HS-27A (cell line): ENCODE measurements around the gene NEXMIF.
"Not testable (repeated sequence)": the region's sequence is repeated elsewhere in the genome, so short reads cannot be mapped to it uniquely, and the experiment has no call there.

Experiments
- DNase-seq: peaks from one replicate; pipeline ENCODE4 v3.0.0-alpha.2; 2012; ENCODE audit warnings: low read depth, missing footprints

The NEXMIF gene

DNA sequence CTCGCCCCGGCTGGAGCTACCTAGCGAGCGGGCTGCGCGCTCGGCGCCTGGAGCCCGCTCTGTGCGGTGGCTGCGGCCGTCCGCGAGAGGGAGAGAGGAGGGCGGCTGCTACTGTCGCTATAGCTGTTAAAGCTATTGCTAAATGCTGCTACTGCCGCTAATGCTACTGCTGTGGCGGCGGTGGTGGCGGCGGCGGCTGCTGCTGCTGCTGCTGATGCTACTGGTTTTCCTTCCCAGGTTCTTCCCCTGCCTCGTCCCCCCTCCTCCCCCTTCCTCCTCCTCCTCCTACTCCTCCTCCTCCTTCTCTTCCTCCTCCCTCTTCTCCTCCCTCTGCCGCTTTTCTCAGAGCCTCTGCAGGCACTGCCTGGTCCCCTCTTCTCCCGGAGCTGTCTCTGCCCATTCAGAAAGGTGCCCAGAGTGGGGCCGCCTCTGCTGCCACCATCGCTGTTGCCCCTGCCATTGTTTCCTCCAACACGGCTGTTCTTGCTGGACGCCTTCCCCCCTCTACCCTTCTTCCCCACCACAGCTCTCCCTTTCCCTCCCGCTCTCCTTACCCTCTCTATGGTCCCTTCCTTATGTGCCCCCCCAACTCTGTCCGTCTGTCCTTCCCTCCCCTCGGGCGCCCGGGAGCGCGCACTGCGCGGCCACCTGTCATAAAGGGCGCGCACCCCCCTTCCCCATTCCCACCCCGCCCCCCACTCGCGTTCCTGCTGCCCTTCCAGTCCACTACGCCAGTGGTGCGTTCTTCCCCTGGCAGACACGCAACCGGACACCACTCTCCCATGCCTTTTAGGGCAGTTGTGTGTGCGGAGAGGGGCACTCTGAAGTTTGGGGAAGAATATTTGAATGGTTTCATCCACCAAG is at the start of gene NEXMIF:
Gene NEXMIF, minus strand, starts transcription at position 228 of the 864 bp plus-strand sequence.
- no peak for DNase-seq

DNA sequence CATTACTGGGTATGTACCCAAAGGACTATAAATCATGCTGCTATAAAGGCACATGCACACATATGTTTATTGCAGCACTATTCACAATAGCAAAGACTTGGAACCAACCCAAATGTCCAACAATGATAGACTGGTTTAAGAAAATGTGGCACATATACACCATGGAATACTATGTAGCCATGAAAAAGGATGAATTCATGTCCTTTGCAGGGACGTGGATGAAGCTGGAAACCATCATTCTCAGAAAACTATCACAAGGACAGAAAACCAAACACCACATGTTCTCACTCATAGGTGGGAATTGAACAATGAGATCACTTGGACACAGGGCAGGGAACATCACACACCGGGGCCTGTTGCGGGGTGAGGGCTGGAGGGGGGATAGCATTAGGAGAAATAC is 36.7 kb upstream of the NEXMIF start:
- DNase-seq, result not testable (repeated sequence)

GRCh38 chrX:74949717-74950116 is 24.5 kb upstream of the NEXMIF start:
- no peak for DNase-seq

GRCh38 chrX:74940414-74940813 is 15.2 kb upstream of the NEXMIF start:
- no peak for DNase-seq

- no peak for DNase-seq
Measured at GRCh38 chrX:74931214-74931613, 6.0 kb upstream of the NEXMIF start.

DNA sequence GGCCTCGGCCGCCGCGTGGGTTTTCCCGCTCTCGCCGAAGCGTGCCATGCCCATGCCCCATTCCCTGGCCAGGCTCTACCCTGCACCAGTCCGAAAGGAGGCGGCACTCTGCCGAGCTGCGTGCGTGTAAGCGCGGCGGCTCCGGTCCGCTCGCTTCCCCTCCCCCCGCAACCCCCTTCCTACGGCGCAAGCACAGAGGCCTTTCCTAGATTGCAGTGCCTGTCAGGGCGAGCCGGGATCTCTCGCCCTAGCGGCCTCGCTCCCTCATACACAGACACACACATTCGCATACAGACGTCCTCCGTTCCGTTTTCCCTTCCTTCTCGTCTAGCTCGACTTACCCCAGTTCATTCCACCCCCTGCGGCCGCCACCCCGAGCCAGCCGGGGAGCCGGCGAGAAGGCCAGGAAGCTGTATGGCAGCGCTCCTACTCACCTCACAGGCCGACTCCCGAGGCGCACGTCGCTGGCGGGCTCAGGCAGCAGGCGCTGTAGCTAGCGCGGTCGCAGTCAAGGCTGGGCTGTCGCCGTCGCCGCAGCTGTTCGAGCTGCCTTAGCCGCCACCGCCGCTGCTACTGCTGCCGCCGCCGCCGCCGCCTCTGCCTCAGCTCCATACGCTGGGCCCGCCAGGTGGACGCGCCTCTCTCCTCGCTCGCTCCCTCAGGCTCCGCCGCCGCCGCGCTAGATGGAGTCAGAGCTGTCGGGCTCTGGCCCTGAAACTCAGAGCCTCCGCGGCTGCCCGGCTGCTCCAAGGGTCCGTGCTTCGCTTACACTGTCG is 615 bp downstream of the NEXMIF start:
- no peak for DNase-seq

GRCh38 chrX:74923942-74924448 is 1.3 kb downstream of the NEXMIF start:
- DNase-seq, result no peak

DNA sequence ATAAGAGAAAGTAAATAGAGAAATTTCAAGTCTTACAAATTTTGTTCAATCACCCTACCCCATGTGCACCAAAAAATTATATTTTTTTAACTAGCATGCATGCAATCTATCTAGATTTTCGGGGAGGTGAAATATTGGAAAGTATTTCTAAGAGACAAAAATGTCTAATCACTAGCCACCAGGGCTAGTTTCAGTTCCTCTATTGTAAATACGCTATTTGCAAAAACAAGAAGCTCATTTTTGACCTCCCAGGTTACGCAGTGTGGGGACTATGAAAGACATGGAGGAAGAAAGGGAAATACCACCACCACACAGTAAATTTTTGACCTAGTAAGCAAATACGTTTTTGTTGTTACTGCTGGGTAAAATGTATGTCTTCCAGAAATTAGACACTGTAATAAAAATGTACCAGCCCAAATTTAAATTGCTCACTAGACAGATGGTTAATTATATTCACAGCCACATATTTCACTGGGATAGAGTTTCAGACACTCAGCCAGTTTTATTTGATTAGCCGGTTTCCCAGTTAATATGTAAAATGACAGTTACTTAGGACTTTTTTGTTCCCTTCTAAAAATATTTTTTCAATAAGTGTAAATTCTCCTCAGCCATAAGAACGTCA is 2.2 kb downstream of the NEXMIF start:
- no peak for DNase-seq

GRCh38 chrX:74911494-74911893 is 13.8 kb downstream of the NEXMIF start:
- no peak for DNase-seq

DNA sequence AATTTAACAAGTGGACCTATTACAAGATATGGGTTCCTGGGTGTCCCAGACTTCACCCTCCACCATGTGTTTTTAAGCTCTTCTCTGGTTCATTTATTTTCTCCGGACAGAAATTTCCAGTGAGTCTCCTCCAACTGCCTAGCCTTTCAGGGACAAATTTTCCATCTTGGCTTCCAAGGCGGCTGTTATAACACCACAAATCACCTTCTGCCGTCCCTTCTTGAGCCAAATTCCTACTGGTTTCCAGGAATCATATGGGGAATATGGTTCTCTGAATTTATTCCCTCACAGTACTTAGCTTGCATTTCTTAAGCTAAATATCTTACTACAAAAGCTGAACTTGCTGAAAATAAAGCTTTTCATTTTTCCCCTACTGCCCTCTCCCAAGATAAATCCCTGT is 18.8 kb downstream of the NEXMIF start:
- DNase-seq, result no peak

DNA sequence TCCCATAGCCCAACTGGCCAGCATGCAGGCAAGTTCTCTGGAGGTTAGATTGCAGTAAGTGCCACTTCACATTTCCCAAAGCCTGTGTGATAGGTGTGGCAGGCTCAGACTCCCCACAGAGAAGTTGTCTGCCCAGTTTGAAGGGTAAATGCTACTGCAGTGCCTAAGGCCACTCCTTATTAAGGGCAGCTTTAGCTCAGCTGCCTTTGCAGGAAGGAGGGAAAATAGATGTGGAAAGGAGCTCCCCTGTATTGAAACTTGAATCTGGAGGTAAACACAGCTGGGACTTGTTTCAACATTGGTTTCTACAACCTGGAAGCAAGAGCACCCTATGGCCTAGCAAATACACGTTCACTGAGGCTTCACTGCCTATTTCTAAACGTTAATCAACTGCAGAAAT is 22.4 kb downstream of the NEXMIF start:
- no peak for DNase-seq

DNA sequence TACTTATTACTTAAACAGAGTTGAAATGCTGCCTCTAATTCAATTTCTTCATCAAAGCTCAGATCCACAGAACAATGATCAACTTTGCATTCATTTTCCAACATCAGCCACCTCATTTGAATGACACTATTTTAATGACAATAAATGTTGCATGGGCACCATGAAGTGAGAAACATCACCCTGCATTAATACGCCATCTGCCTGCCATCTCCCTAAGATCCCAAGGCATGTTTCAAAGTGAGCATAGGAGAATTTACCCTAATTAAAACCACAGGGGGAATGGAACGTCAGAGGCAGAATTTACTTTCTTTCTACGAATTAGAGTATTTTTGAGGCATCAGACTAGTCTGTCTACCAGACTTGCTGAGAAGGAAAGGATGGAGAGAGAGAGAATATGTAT is 32.7 kb downstream of the NEXMIF start:
- no peak for DNase-seq

GRCh38 chrX:74890676-74891430 is 34.4 kb downstream of the NEXMIF start:
- no peak for DNase-seq

DNA sequence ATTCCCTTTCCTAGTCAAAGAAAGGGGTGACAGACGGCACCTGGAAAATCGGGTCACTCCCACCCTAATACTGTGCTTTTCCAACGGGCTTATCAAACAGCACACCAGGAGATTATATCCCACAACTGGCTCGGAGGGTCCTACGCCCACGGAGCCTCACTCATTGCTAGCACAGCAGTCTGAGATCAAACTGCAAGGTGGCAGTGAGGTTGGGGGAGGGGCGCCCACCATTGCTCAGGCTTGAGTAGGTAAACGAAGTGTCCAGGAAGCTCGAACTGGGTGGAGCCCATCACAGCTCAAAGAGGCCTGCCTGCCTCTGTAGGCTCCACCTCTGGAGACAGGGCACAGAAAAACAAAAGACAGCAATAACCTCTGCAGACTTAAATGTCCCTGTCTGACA is 42.9 kb downstream of the NEXMIF start:
- DNase-seq, result not testable (repeated sequence)

DNA sequence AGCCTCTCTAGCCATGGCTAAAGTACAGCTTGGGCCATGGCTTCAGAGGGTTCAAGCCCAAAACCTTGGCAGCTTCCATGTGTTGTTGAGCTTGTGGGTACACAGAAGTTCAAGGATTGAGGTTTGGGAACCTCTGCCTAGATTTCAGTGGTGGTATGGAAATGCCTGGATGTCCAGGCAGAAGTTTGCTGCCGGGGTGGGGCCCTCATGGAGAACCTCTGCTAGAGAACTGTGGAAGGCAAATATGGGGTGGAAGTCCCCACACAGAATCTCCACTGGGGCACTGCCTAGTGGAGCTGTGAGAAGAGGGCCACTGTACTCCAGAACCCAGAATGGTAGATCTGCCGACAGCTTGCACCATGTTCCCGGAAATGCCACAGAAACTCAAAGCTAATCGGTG is 59.5 kb downstream of the NEXMIF start:
- DNase-seq, result no peak

GRCh38 chrX:74853255-74853654 is 72.0 kb downstream of the NEXMIF start:
- DNase-seq, result no peak

GRCh38 chrX:74835566-74835965 is 89.7 kb downstream of the NEXMIF start:
- DNase-seq, result no peak

GRCh38 chrX:74819797-74820196 is 105.5 kb downstream of the NEXMIF start:
- DNase-seq, result not testable (repeated sequence)

DNA sequence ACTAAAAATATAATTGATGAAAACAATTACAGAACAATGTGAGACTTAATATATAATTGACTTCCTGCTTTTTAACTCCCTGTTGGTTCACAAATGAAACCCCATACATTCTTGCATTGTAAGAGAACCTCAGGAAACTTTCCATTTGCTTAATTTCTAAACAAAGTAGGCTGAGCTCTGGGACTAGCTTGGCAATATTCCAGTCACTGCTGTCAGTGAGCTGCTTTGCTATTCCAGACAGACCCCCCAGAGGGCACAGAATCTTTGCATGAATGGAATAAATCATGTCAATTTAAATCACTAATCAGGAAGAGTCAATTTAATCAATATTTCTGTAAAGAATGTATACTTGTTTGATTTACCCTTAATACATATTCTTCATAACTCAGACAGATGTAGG is 110.6 kb downstream of the NEXMIF start:
- no peak for DNase-seq

DNA sequence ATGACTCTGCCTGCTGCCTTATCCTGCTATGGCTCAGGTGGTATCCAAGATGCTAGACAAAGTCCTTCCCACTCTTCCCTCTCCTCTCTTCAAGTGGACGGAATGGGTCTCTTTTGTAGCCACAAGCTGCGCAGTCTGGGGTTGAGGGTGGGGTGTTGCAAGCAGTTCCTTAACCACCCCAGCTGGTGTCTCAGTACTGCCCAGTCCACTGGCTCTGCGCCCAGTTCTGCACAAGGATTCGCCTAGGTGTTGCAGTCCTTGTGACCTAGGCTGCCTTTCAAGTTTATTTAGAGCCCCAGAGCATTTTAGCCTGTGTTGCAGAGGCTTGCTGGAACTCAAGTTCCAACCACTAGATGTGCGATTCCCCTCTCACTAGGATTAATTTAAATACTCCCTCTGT is 120.7 kb downstream of the NEXMIF start:
- no peak for DNase-seq

GRCh38 chrX:74800062-74800461 is 125.2 kb downstream of the NEXMIF start:
- no peak for DNase-seq

GRCh38 chrX:74797338-74797887 is 127.8 kb downstream of the NEXMIF start:
- DNase-seq, result no peak
